Testis (tissue), 2 donors: Measurements from ENCODE around the gene TPRN.

Experiments
- POLR2A ChIP-seq: fragments of 450-650 bp; IDR thresholded peaks from one replicate; pipeline ENCODE4 v1.6.1; 2017; ENCODE audit warnings: antibody characterized with exemption, mild to moderate bottlenecking, moderate library complexity
- TF ChIP-seq, protein P1 (sequence below), 3 experiments: fragments of 450-650 bp in 2 of 3; fragments of 200-600 bp in 1 of 3; sonication (generic) in 1 of 3; IDR thresholded peaks; one replicate each; pipeline ENCODE4 v1.5.1; 2016 to 2019; ENCODE audit warnings: antibody characterized with exemption in 3 of 3, mild to moderate bottlenecking in 2 of 3, moderate library complexity in 1 of 3

DNA sequence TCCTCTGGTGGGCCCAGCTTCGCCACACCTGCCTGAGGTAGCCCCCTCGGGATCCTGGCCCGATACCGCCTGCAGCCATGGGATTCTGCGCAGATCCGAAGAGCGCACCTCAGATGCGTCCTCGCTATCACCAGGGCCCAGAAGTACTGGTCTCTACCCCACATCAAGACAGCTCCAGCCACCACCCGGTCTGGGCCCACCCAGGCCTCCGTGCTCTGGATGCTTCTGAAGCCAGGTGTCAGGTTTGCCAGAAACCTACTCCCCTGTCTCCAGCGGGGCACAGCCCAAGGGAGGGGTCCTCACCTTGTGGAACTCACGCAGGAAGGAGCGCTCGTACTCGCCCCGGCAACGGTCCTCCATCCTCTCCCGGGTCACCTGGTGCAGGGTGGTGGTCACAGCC lies 14.6 kb downstream of the TPRN start:
- TF ChIP-seq, protein P1, sequence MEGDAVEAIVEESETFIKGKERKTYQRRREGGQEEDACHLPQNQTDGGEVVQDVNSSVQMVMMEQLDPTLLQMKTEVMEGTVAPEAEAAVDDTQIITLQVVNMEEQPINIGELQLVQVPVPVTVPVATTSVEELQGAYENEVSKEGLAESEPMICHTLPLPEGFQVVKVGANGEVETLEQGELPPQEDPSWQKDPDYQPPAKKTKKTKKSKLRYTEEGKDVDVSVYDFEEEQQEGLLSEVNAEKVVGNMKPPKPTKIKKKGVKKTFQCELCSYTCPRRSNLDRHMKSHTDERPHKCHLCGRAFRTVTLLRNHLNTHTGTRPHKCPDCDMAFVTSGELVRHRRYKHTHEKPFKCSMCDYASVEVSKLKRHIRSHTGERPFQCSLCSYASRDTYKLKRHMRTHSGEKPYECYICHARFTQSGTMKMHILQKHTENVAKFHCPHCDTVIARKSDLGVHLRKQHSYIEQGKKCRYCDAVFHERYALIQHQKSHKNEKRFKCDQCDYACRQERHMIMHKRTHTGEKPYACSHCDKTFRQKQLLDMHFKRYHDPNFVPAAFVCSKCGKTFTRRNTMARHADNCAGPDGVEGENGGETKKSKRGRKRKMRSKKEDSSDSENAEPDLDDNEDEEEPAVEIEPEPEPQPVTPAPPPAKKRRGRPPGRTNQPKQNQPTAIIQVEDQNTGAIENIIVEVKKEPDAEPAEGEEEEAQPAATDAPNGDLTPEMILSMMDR (IDR thresholded peaks at IDR 0.05): no peak
- TF ChIP-seq POLR2A: no peak
